H1 (cell line): ENCODE data around the gene CUEDC2. TPM values are rescaled to one million over a fixed set of nuclear protein-coding genes. Genes with fewer than 3 reads are reported as not detected.

Source experiments
- ASH2L ChIP-seq: fragments of 200-600, 300-600 bp; sonication (generic); IDR thresholded peaks from one replicate; pipeline ENCODE4 v1.7.1; 2017; ENCODE audit warnings: low read length
- CEBPB ChIP-seq: IDR thresholded peaks from 2 replicates; pipeline ENCODE4 v1.6.1; 2012; ENCODE audit warnings: low read depth, low read length
- CHD1 ChIP-seq: IDR thresholded peaks from 2 replicates; pipeline ENCODE4 v1.6.1; 2012; ENCODE audit warnings: low read depth, low read length, improper control_type of control experiment
- CTBP2 ChIP-seq: IDR thresholded peaks from 2 replicates; pipeline ENCODE4 v1.7.0; 2011; ENCODE audit warnings: borderline replicate concordance, mild to moderate bottlenecking, moderate library complexity, mixed read lengths, low read length; ENCODE audit not compliant: insufficient read depth, insufficient read length
- CTCF ChIP-seq, 3 experiments: IDR thresholded peaks; 1 replicate in 2 of 3; 2 replicates in 1 of 3; pipeline versions ENCODE4 v1.5.1 to v1.6.1; 2011; ENCODE audit warnings: low read length in 3 of 3, mild to moderate bottlenecking in 3 of 3, inconsistent platforms in 2 of 3, low read depth in 1 of 3, moderate library complexity in 1 of 3; ENCODE audit not compliant: insufficient read depth in 1 of 3; ENCODE audit errors: control extremely low read depth in 1 of 3
- EP300 ChIP-seq, 2 experiments: IDR thresholded peaks; 1 replicate in 1 of 2; 2 replicates in 1 of 2; pipeline ENCODE4 v1.6.1; 2011 to 2012; ENCODE audit warnings: low read depth in 2 of 2, low read length in 2 of 2, mild to moderate bottlenecking in 2 of 2, borderline replicate concordance in 1 of 2, inconsistent platforms in 1 of 2, moderate library complexity in 1 of 2
- KDM4A ChIP-seq: IDR thresholded peaks from one replicate; pipeline ENCODE4 v1.7.1; 2012; ENCODE audit warnings: low read depth, mild to moderate bottlenecking, moderate library complexity, low read length, inconsistent platforms; ENCODE audit not compliant: severe bottlenecking
- MAFK ChIP-seq: IDR thresholded peaks from 2 replicates; pipeline ENCODE4 v1.6.1; 2012; ENCODE audit warnings: low read depth, mild to moderate bottlenecking, improper control_type of control experiment, low read length
- MAX ChIP-seq: IDR thresholded peaks from 2 replicates; pipeline ENCODE4 v1.6.1; 2012; ENCODE audit warnings: inconsistent platforms
- PHF8 ChIP-seq: fragments of 200-600 bp; sonication (generic); conservative IDR thresholded peaks from 2 replicates; pipeline ENCODE4 v1.7.1; 2012; ENCODE audit warnings: low read depth, mild to moderate bottlenecking, inconsistent platforms, low read length, moderate library complexity
- RAD21 ChIP-seq, 2 experiments: IDR thresholded peaks in 1 of 2; conservative IDR thresholded peaks in 1 of 2; 2 replicates each; pipeline ENCODE4 v1.6.1; 2011; ENCODE audit warnings: low read depth in 2 of 2, low read length in 2 of 2, improper control_type of control experiment in 1 of 2, inconsistent platforms in 1 of 2, mild to moderate bottlenecking in 1 of 2, moderate library complexity in 1 of 2
- RNF2 ChIP-seq: fragments of 200-900, 300-1000 bp; sonication (generic); IDR thresholded peaks from 2 replicates; pipeline ENCODE4 v1.7.1; 2016; ENCODE audit warnings: borderline replicate concordance, low read depth, mild to moderate bottlenecking, antibody characterized with exemption, low read length; ENCODE audit not compliant: poor library complexity, severe bottlenecking; ENCODE audit errors: missing control alignments
- SIN3A ChIP-seq, 2 experiments: IDR thresholded peaks in 1 of 2; conservative IDR thresholded peaks in 1 of 2; 2 replicates each; pipeline ENCODE4 v1.6.1; 2011 to 2012; ENCODE audit warnings: low read length in 2 of 2, improper control_type of control experiment in 1 of 2, low read depth in 1 of 2, mild to moderate bottlenecking in 1 of 2
- SIX5 ChIP-seq: IDR thresholded peaks from 2 replicates; pipeline ENCODE4 v1.6.1; 2011; ENCODE audit warnings: mild to moderate bottlenecking, low read depth, low read length
- SP2 ChIP-seq: IDR thresholded peaks from 2 replicates; pipeline ENCODE4 v1.6.1; 2012; ENCODE audit warnings: mild to moderate bottlenecking, low read length, inconsistent platforms
- TBP ChIP-seq: IDR thresholded peaks from 2 replicates; pipeline ENCODE4 v1.6.1; 2011; ENCODE audit warnings: low read depth, low read length, improper control_type of control experiment
- USF2 ChIP-seq: IDR thresholded peaks from 2 replicates; pipeline ENCODE4 v1.6.1; 2011; ENCODE audit warnings: low read length, improper control_type of control experiment
- YY1 ChIP-seq: IDR thresholded peaks from 2 replicates; pipeline ENCODE4 v1.6.1; 2011; ENCODE audit warnings: low read depth, mild to moderate bottlenecking, low read length
- polyA plus RNA-seq, 7 experiments: library from polyadenylated mRNA; depleted of rRNA in 3 of 7; stranded (reverse) in 5 of 7; unstranded in 2 of 7; fragments of >200 nt in 5 of 7; fragments of 200-250 nt in 2 of 7; gene quantifications; 1 replicate in 5 of 7; 2 replicates in 1 of 7; 4 replicates in 1 of 7; pipeline versions ENCODE4 v1.2.1 to v1.2.3, GENCODE V29; 2011 to 2013; ENCODE audit warnings: missing spikeins in 2 of 7, mixed read lengths in 2 of 7
- total RNA-seq: library from RNA; stranded (reverse); fragmentation: NEBNext Ultra II Directional; extraction: Animal tissue kit (Norgen Biotek cat#: 25700); gene quantifications from 2 replicates; pipeline ENCODE4 v1.2.1, GENCODE V29; 2021

The CUEDC2 gene
- total and polyA plus RNA-seq, 2 of the 8 experiments (the other 6 are each of a cell fraction or from before 2014, with no cell fraction given), result 41.7 to 55.2 TPM

GRCh38 chr10:102432162-102432950 lies at the start of gene CUEDC2 (continued):
- TF ChIP-seq USF2, result no peak
- peak; percentile 85 for TF ChIP-seq PHF8
- no peak for TF ChIP-seq CTBP2
- peak; percentile 33 for TF ChIP-seq MAX
- TF ChIP-seq CTCF (IDR thresholded peaks at IDR 0.05; ENCODE audit: control extremely low read depth in 1 of 3, insufficient read depth in 1 of 3, low read depth in 1 of 3, low read length in 3 of 3), result no peak
- peak; percentile 48 for TF ChIP-seq ASH2L
- TF ChIP-seq CHD1, result no peak
- no peak for TF ChIP-seq CEBPB
- peak; percentile 100 for TF ChIP-seq YY1
- peak; percentile 52 for TF ChIP-seq KDM4A
- peak; percentile 60 for TF ChIP-seq SIX5
- TF ChIP-seq SIN3A (conservative IDR thresholded peaks at IDR 0.05 in 1 of 2, IDR thresholded peaks at IDR 0.05 in 1 of 2; ENCODE audit: low read depth in 1 of 2, low read length in 2 of 2), result peak; percentile 56 to 82; a peak in 2 of 4 replicates
- TF ChIP-seq MAFK, result no peak
- TF ChIP-seq EP300 (IDR thresholded peaks at IDR 0.05; ENCODE audit: borderline replicate concordance in 1 of 2, low read depth in 2 of 2, low read length in 2 of 2), result no peak
- TF ChIP-seq RNF2, result no peak
- peak; percentile 69; the same call in 1 of the 2 replicates for TF ChIP-seq SP2
- TF ChIP-seq TBP, result peak; percentile 85
- TF ChIP-seq RAD21 (IDR thresholded peaks at IDR 0.05 in 1 of 2, conservative IDR thresholded peaks at IDR 0.05 in 1 of 2; ENCODE audit: low read depth in 2 of 2, low read length in 2 of 2), result peak in 1 of 2 experiments; percentile 5; a peak in 1 of 4 replicates
